Activated T-cell treated with anti-CD3 and anti-CD28 coated beads, Interleukin-2, amount 50 U/mL, for 4 hours (primary cell): ENCODE results near the gene ZNF878. TPM values are rescaled to one million over a fixed set of nuclear protein-coding genes. Genes with fewer than 3 reads are reported as not detected.
"Not testable (repeated sequence)": the region's sequence is repeated elsewhere in the genome, so short reads cannot be mapped to it uniquely, and the experiment has no call there.

Experiments used
- ATAC-seq, 2 donors: fragments of 200-7000 bp; cut with Tn5 transposase; one replicate each; pipeline ENCODE4 v1.10.0; 2021
- DNase-seq: peaks from one replicate; pipeline ENCODE4 v3.0.0-alpha.2; 2020
- H3K27me3 Mint-ChIP-seq: one replicate; pipeline ENCODE4 v1.8.0; 2021; ENCODE audit warnings: low read depth, mixed read lengths
- H3K36me3 Mint-ChIP-seq: one replicate; pipeline ENCODE4 v1.8.0; 2022; ENCODE audit warnings: mixed read lengths; ENCODE audit not compliant: insufficient read depth
- H3K4me1 Mint-ChIP-seq: one replicate; pipeline ENCODE4 v1.8.0; 2021; ENCODE audit warnings: low read depth, mixed read lengths
- H3K4me3 Mint-ChIP-seq: one replicate; pipeline ENCODE4 v1.8.0; 2021; ENCODE audit warnings: mild to moderate bottlenecking, moderate library complexity, mixed read lengths
- H3K9me3 Mint-ChIP-seq: one replicate; pipeline ENCODE4 v1.8.0; 2021; ENCODE audit warnings: mixed read lengths
- total RNA-seq, 3 donors: library from RNA; stranded (reverse); gene quantifications; one replicate each; pipeline ENCODE4 v1.2.1, GENCODE V29; 2021

The ZNF878 gene
- total RNA-seq = under 1 TPM; 0.13 to 0.28 (median 0.19) TPM

DNA sequence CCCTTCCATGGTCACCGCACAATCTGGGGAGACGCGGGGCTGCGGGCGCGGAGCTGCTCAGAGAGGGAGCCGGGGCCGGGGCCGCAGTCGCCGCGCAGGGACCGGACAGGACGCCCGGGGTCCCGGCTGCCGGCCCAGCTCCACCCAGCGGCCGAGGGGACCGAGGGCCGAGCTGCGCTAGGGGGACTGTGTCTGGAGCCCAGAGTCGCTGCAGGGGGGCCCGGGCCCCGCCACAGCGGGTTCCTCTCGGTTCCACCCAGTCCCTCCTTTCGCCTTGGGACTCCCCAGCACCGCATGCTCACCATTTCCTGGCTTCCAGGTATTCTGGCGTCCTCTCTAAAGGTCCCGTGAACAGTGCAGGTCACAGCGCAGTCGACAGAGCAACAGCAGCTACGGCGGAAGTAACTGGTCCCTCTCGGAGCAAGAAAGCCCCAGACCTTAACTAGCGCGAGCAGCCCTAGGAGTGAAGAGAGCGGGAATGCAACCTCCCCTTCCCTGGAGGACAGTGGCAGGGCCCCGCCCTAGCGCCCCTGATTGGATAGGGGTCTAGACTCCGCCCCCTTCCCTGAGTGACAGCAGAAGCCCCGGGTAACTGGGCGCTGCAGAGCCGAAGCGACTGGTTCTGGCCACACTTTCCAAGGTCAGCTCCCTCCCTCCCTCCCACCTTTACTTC, at the start of gene ZNF878:
ZNF878 (minus strand) TSS at position 465 of the 673 bp plus-strand sequence; CDS start at position 305, 160 bp downstream.
- Mint-ChIP-seq H3K9me3 (peaks cover 4% of the 10 kb centered on the region), H3K27me3 (peaks cover 8% of the 10 kb centered on the region), H3K36me3 (peaks cover 3% of the 10 kb centered on the region), H3K4me3 (peak within 1 kb of the TSS; percentile 84), H3K4me1 (peaks cover 13% of the 10 kb centered on the region)
- peak; percentile 80 to 91 for ATAC-seq
- DNase-seq = peak; percentile 10

DNA sequence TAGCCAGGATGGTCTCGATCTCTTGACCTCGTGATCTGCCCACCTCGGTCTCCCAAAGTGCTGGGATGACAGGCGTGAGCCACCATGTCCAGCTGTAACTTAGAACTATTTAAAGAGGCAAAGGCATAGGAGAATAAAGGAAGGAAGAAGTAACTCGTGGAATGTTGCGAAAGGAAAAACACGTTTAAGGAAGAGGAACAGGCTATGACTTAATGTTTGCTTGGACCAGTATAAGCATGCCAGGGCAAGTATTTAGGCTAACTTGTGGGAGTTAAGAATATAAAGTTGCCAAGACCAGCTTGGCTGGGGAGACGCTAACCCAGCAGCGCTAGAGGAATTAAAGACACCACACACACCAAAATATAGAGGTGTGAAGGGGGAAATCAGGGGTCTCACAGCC, 45.3 kb upstream of the ZNF878 start:
- Mint-ChIP-seq H3K27me3 (peaks cover 9% of the 10 kb centered on the region), H3K9me3 (peaks cover 4% of the 10 kb centered on the region), H3K4me3 (no peak overlapping the region), H3K36me3 (peaks cover 3% of the 10 kb centered on the region), H3K4me1 (peaks cover 2% of the 10 kb centered on the region)
- ATAC-seq (no peak), DNase-seq (no peak)

DNA sequence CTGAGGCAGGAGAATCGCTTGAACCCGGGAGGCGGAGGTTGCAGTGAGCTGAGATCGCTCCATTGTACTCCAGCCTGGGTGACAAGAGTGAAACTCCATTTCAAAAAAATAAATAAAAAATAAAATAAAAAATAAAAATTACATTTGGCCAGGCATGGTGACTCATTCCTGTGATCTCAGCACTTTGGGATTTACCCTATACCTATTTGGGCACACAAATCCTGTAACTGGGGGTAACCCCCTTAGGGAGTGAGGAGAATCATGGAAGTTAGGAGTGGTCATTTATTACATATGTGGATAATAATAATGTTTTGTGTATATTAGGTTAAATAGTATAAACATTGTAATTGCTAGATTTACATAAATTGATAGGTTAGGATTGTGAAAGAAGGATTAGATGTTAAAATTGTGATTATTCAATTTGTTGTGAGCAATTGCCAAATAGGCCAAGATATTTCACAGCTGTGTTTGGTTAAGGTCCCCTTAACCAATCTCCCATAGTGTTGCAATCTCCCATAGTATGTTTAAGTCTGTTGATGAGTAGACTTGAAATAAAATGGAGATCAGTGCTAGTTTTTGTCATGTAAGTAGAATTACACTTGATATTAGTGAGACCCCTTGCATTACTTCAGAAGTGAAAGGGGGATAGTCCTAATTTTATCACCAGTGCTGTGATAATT, 42.5 kb upstream of the ZNF878 start:
- ATAC-seq (no peak), DNase-seq (no peak)
- H3K36me3 Mint-ChIP-seq = peaks cover 3% of the 10 kb centered on the region
- peaks cover 9% of the 10 kb centered on the region for H3K27me3 Mint-ChIP-seq
- H3K9me3 Mint-ChIP-seq = peaks cover 4% of the 10 kb centered on the region
- no peak overlapping the region for H3K4me3 Mint-ChIP-seq
- peaks cover 6% of the 10 kb centered on the region for H3K4me1 Mint-ChIP-seq

DNA sequence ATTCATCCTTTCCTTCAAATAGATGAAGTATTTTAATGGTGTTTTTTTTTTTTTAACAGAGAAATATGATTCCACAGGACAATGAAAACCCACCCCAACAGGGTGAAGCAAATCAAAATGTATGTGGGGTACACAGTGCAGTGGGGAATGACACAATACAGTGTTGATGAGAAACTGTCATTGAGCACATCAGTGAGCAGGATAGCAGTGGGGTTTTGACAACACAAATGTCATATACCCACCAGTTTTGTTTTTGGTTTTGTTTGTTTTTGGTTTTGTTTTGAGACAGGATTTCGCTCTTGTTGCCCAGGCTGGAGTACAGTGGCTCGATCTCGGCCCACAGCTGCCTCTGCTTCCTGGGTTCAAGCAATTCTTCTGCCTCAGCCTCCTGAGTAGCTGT, 41.0 kb upstream of the ZNF878 start:
- Mint-ChIP-seq H3K27me3 (peaks cover 9% of the 10 kb centered on the region), H3K9me3 (peaks cover 4% of the 10 kb centered on the region), H3K36me3 (peaks cover 3% of the 10 kb centered on the region), H3K4me1 (peaks cover 6% of the 10 kb centered on the region), H3K4me3 (peak overlapping the region; percentile 78)
- no peak for ATAC-seq
- DNase-seq = no peak

DNA sequence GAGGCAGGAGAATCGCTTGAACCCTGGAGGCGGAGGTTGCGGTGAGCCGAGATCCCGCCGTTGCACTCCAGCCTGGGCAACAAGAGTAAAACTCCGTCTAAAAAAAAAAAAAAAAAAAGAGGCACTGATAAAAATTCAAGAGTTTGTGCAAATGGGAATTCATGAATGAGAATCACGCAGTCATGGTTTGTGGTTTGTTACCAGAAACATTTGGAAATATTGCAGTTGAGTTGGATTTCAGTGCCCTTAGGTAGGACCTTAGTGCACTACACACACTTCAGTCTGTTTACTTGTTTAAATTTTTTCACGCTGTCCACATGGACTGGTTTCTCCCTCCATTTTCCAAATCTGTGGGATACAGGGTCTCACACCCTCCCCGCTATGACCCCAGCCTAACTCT, 40.2 kb upstream of the ZNF878 start:
- ATAC-seq (no peak), DNase-seq (no peak)
- peaks cover 1% of the 10 kb centered on the region for H3K9me3 Mint-ChIP-seq
- H3K4me1 Mint-ChIP-seq = peaks cover 6% of the 10 kb centered on the region
- peaks cover 9% of the 10 kb centered on the region for H3K27me3 Mint-ChIP-seq
- peak overlapping the region; percentile 78 for H3K4me3 Mint-ChIP-seq
- H3K36me3 Mint-ChIP-seq = peaks cover under 1% of the 10 kb centered on the region

DNA sequence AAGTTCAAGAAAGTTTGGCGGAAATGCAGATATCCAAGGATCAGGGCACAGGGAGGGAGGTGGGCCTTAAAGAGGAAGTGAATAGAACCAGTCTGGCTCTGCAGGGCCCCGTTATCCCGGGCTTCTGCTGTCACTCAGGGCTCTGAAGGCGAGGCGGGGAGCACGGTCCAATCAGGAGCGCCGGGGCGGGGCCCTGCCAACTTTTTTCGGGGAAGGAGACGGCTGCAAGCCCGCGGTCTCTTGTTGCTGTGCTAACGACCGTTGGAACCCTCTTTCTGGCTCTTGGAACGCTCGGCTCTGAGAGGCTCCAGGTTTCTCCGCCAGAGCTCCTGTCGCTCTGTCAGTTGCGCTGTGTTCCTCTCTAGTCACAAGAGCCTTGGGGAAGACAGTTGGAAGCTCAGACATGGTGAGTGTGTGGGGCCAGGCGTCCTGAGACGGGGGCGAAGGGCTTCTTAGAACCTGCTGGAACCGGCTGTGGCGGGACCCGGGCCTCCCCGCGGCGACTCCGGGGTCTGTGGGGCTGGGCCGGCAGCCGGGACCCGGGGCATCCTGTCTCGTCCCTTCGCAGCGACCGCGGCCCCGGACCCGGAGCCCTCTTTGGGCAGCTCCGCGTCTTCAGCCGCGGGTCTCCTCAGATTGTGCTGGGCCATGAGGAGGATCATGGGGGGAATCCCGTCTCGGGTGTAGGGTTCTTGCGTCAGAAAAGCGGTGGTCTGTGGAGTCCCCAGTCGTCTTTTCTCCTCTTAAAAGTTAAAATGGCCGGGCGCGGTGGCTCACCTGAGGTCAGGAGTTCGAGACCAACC, 39.5 kb upstream of the ZNF878 start:
- Mint-ChIP-seq H3K4me1 (peaks cover 6% of the 10 kb centered on the region), H3K36me3 (no peaks in the 10 kb centered on the region), H3K27me3 (peaks cover 9% of the 10 kb centered on the region), H3K4me3 (peak overlapping the region; percentile 78), H3K9me3 (no peaks in the 10 kb centered on the region)
- ATAC-seq (peak; percentile 90 to 93), DNase-seq (peak; percentile 21)

DNA sequence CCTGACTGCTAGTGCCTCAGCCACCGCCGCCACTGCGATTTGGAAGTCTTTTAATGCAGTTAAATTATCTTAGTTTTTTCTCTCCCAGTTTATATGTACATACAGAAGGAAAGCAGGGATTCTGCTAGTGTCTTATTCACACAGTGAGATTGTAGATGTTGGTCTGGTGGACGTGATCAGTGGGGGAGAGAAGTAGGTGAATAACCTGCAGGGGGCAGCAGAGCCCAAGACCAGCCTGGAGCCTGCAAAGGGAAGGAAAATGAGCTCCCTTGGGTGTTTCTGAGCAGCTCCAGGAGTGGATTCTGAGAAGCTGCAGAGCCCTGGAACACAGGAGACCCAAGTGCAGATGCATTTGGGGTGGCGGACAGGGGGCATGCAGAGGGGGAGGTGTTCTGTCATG, 38.0 kb upstream of the ZNF878 start:
- ATAC-seq (peak in 1 of 2 donors; percentile 36), DNase-seq (peak; percentile 45)
- peaks cover 9% of the 10 kb centered on the region for H3K27me3 Mint-ChIP-seq
- H3K4me3 Mint-ChIP-seq = no peak overlapping the region
- H3K36me3 Mint-ChIP-seq = no peaks in the 10 kb centered on the region
- H3K9me3 Mint-ChIP-seq = no peaks in the 10 kb centered on the region
- peaks cover 6% of the 10 kb centered on the region for H3K4me1 Mint-ChIP-seq

DNA sequence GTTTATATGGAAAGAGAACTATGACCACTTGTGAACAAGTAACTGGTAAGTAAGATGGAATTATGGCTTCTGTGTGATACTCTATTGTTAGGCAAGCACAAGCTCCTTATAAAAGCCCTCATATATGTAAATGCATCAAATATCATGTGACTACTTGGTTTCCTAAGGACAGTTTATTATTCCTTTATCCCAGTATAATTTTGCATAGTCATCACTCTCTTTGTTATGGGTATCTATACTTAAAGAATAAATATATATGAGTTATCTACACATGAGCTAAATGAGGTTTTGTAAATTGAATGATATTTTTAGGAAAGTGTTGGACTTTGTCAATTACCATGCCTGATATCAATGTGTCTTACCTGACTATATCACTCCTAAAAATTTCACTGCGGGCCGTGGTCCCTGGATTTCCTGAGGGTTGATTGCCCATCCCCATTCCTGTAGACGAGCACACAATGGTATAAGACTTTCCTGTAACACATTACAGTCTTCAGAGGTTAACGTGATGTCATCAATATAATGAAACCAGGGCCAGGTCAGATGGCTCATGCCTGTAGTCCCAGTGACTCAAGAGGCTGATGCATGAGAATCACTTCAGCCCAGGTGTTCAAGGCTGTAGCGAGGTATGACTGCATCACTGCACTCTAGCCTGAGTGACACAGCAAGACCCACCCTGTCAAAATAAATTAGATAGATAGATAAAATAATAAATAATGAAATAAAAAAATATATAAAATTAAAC, 32.5 kb upstream of the ZNF878 start:
- peaks cover 6% of the 10 kb centered on the region for H3K9me3 Mint-ChIP-seq
- H3K4me3 Mint-ChIP-seq = no peak overlapping the region
- H3K4me1 Mint-ChIP-seq = no peaks in the 10 kb centered on the region
- no peaks in the 10 kb centered on the region for H3K27me3 Mint-ChIP-seq
- DNase-seq (no peak), ATAC-seq (no peak)
- no peaks in the 10 kb centered on the region for H3K36me3 Mint-ChIP-seq

DNA sequence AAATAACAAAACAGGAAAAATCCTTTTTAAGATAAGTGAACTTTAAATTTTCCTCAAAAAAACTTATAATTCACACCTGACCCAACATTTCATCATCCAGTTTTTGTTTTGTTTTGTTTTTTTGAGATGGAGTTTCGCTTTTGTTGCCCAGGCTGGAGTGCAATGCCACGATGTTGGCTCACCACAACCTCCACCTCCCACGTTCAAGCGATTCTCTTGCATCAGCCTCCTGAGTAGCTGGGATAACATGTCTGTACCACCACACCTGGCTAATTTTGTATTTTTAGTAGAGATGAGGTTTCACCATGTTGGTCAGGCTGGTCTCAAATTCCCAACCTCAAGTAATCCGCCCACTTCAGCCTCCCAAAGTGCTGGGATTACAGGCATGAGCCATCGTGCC, 30.6 kb upstream of the ZNF878 start:
- not testable (repeated sequence) for H3K27me3 Mint-ChIP-seq, H3K9me3 Mint-ChIP-seq, ATAC-seq, H3K4me3 Mint-ChIP-seq, DNase-seq, H3K4me1 Mint-ChIP-seq, H3K36me3 Mint-ChIP-seq

DNA sequence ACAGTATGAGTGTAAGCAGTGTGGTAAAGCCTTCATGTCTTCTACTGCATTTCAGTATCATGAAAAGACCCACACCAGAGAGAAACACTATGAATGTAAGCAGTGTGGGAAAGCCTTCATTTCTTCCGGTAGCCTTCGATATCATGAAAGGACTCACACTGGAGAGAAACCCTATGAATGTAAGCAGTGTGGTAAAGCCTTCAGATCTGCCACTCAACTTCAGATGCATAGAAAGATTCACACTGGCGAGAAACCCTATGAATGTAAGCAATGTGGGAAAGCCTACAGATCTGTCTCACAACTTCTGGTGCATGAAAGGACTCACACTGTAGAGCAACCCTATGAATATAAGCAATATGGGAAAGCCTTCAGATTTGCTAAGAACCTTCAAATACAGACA, 24.6 kb upstream of the ZNF878 start:
- peaks cover 37% of the 10 kb centered on the region for H3K9me3 Mint-ChIP-seq
- no peaks in the 10 kb centered on the region for H3K4me1 Mint-ChIP-seq
- H3K36me3 Mint-ChIP-seq = peaks cover 39% of the 10 kb centered on the region
- no peaks in the 10 kb centered on the region for H3K27me3 Mint-ChIP-seq
- no peak for DNase-seq
- H3K4me3 Mint-ChIP-seq = no peak overlapping the region
- ATAC-seq = no peak

DNA sequence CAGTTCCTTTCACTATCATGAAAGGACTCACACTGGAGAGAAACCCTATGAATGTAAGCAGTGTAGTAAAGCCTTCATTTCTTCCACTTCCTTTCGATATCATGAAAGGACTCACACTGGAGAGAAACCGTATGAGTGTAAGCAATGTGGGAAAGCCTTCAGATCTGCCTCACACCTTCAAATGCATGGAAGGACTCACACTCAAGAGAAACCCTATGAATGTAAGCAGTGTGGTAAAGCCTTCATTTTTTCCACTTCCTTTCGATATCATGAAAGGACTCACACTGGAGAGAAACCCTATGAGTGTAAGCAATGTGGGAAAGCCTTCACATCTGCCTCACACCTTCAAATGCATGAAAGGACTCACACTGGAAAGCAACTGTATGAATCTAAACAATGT, 23.6 kb upstream of the ZNF878 start:
- not testable (repeated sequence) for DNase-seq, H3K4me1 Mint-ChIP-seq, H3K27me3 Mint-ChIP-seq, ATAC-seq, H3K4me3 Mint-ChIP-seq
- H3K9me3 Mint-ChIP-seq = peaks cover 37% of the 10 kb centered on the region
- H3K36me3 Mint-ChIP-seq = peaks cover 40% of the 10 kb centered on the region

DNA sequence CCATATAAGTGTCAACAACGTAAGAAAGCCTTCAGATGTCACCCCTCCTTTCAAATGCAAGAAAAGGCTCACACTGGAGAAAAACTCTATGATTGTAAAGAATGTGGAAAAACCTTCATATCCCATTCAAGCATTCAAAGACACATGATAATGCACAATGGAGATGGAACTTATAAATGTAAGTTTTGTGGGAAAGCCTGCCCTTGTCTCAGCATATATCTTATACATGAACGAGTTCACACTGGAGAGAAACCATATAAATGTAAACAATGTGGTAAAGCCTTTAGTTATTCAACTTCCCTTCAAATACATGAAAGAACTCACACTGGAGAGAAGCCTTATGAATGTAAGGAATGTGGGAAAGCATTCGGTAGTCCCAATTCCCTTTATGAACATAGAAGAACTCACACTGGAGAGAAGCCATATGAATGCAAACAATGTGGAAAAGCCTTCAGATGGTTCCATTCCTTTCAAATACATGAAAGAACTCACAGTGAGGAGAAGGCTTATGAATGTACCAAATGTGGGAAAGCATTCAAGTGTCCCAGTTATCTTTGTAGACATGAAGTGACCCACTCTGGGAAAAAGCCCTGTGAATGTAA, 22.9 kb upstream of the ZNF878 start:
- peaks cover 46% of the 10 kb centered on the region for H3K36me3 Mint-ChIP-seq
- H3K4me3 Mint-ChIP-seq = no peak overlapping the region
- H3K27me3 Mint-ChIP-seq = no peaks in the 10 kb centered on the region
- H3K4me1 Mint-ChIP-seq = no peaks in the 10 kb centered on the region
- ATAC-seq (no peak), DNase-seq (no peak)
- H3K9me3 Mint-ChIP-seq = peaks cover 38% of the 10 kb centered on the region

DNA sequence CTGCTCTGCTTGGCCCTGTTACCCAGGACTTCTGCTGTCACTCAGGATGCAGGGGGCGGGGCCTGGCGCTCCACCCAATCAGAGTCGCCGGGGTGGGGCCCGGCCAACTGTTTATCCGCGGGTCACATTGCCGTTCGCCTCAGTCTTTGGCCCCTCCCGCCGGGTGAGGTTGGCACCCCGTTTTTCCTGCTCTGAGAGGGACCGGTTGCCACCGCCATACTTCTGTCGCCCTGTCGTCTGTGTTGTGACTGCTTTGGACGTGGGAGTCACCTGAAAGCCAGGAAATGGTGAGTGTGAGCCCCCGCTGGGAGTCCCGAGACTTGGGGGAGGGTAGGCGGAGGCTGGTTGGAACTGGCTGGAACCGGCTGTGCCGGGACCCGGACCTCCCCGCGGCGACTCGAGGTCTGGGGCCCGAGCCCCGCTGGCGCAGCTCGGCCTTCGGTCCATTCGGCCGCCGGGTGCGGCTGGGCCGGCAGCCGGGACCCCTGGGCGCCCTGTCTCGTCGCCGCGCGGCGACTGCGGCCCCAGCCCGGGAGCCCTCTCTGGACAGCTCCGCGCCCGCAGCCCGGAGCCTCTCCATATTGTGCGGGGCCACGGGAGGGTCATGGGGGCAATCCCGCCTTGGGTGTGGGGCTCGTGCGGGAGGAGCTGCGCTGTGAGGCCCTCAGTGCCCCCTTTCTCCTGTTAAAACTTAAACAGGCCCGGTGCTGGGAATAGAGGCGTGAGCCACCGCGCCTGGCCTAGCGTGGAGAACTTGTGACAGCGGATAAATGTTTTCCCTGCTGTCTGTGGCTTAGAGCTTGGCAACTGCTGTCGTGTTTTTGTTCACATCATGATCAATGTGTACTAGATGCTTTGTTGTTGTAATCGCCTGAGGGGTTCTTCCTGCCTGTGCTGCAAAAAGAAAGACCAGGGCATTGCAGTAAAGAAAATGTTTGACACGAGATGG, 12.1 kb upstream of the ZNF878 start, which contains the start of gene ZNF844:
ZNF844 (plus strand) TSS at position 142 of the 949 bp plus-strand sequence; CDS start at position 285, 143 bp downstream.
- Mint-ChIP-seq H3K36me3 (peaks cover 7% of the 10 kb centered on the region), H3K9me3 (peaks cover 3% of the 10 kb centered on the region), H3K4me3 (peak within 1 kb of the TSS; percentile 85), H3K27me3 (no peaks in the 10 kb centered on the region), H3K4me1 (peaks cover 6% of the 10 kb centered on the region)
- DNase-seq (peak; percentile 54), ATAC-seq (peak; percentile 90 to 91)
